ENCODE measurements around the gene NAA10. TPM values are rescaled to one million over a fixed set of nuclear protein-coding genes. Genes with fewer than 3 reads are reported as not detected.

NAA10 gene
- total and polyA plus RNA-seq, 7 experiments from 2014 or later = 37.6 to 79.7 (median 55.4) TPM

DNA sequence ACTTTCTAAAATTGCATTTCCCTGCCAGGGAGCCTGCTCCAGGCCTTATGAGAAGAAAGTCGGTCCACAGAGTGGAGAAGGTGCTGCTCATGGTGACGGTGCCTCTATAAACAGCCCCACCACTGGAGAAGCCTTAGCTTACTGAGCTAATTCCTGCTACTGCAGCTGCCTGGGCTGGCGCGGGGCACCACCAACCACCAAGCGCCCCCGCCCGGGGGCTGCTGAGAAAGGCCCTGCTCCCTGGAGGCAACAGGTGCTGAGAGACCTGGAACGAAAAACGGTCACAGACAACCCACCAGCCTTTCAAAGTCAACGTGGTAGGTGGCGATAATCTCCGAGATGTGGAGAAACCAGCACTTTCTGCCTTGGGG is 33.9 kb upstream of the NAA10 start:
- H3K4me3 Mint-ChIP-seq = peak overlapping the region; percentile 91 to 100 (median 100)
- H3K9me3 ChIP-seq (ENCODE audit: control insufficient read depth in 2 of 3, low read length in 3 of 3) = no peaks in the 10 kb centered on the region
- peaks cover 0 to 15% (median 0%) of the 10 kb centered on the region in 5 donors for H3K36me3 Mint-ChIP-seq
- ChIA-PET CTCF (interaction anchor here (1.3 to 4.7 kb wide), 3 partner anchors 20 to 44 kb away, joined by 3 to 27 read pairs (median 22); partner anchors contain the start of gene ARHGAP4), POLR2A (interaction anchor here (0.9 to 8.5 kb wide), 9 partner anchors 13 to 460 kb away, joined by 3 to 127 read pairs (median 5); partner anchors contain the start of genes ARHGAP4, ATP6AP1, IDH3G and IRAK1)
- H3K27ac ChIP-seq (ENCODE audit: low read depth, low read length) = peak overlapping the region; percentile 99
- peak overlapping the region; percentile 48 to 99 (median 96) for H3K27ac Mint-ChIP-seq
- ATAC-seq = no peak
- H3K27me3 ChIP-seq (ENCODE audit: control insufficient read depth in 2 of 2, insufficient read depth in 2 of 2, low read length in 2 of 2) = no peaks in the 10 kb centered on the region
- DNase-seq = peak in 6 of 9 donors; percentile 44 to 65 (median 51)
- no peaks in the 10 kb centered on the region for H3K27me3 Mint-ChIP-seq
- peaks cover 0 to 2% (median 0%) of the 10 kb centered on the region in 11 donors for H3K9me3 Mint-ChIP-seq
- peak overlapping the region; percentile 97 for H3K4me3 ChIP-seq (ENCODE audit: low read length)
- peaks cover 0 to 21% (median 0%) of the 10 kb centered on the region in 3 experiments for H3K36me3 ChIP-seq (ENCODE audit: control insufficient read depth in 2 of 3, insufficient read depth in 3 of 3, low read length in 3 of 3)
- intact Hi-C loops (cut with micrococcal nuclease) = loop anchor here in 1 of 2 donors (2.0 to 10.0 kb wide), 2 partner anchors 22 to 374 kb away; partner anchors contain the start of gene CCNQ
- peaks cover 13 to 42% (median 31%) of the 10 kb centered on the region in 7 donors for H3K4me1 Mint-ChIP-seq
- H3K4me1 ChIP-seq (ENCODE audit: control insufficient read depth in 2 of 2, insufficient read depth in 2 of 2, low read length in 2 of 2) = peaks cover 29 to 30% of the 10 kb centered on the region in 2 donors

DNA sequence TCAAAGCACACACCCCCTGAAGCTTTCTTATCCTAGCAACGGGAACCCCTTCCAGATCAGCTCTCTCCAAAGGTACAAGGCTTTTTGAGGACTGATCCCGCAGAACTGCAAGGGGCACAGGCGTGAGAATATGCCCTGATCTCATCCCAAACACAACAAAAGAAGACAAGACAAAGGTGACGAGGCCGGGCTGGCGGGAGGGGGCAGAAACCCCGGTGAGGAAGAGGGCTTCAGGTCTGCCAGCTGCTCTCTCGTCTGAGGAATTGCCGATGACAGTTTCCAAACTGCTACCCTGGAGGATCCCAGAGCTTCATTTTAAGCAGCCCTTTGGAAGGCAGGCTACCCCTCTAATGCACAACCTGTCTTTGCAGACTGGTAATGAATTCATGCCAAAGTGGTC is 33.4 kb upstream of the NAA10 start:
- DNase-seq (no peak), ATAC-seq (no peak)
- ChIA-PET CTCF (interaction anchor here (0.6 to 4.7 kb wide), 5 partner anchors 13 to 51 kb away, joined by 3 to 27 read pairs (median 10); partner anchors contain the start of gene ARHGAP4), POLR2A (interaction anchor here (0.6 to 8.5 kb wide), 11 partner anchors 13 to 444 kb away, joined by 3 to 127 read pairs (median 4); partner anchors contain the start of genes ARHGAP4, EMD, IDH3G and IRAK1)
- no peaks in the 10 kb centered on the region for H3K27me3 Mint-ChIP-seq
- peaks cover 0 to 2% (median 0%) of the 10 kb centered on the region in 11 donors for H3K9me3 Mint-ChIP-seq
- peaks cover 0 to 15% (median 3%) of the 10 kb centered on the region in 5 donors for H3K36me3 Mint-ChIP-seq
- H3K27ac ChIP-seq (ENCODE audit: low read depth, low read length) = peak overlapping the region; percentile 99
- peak overlapping the region; percentile 97 for H3K4me3 ChIP-seq (ENCODE audit: low read length)
- intact Hi-C loops (cut with micrococcal nuclease) = loop anchor here in 1 of 2 donors (2.0 to 10.0 kb wide), 2 partner anchors 21 to 373 kb away; partner anchors contain the start of gene CCNQ
- peak overlapping the region; percentile 91 to 100 (median 100) for H3K4me3 Mint-ChIP-seq
- peak overlapping the region in 8 of 9 donors; percentile 87 to 99 (median 96) for H3K27ac Mint-ChIP-seq
- peaks cover 24 to 26% of the 10 kb centered on the region in 2 donors for H3K4me1 ChIP-seq (ENCODE audit: control insufficient read depth in 2 of 2, insufficient read depth in 2 of 2, low read length in 2 of 2)
- H3K36me3 ChIP-seq (ENCODE audit: control insufficient read depth in 2 of 3, insufficient read depth in 3 of 3, low read length in 3 of 3) = peaks cover 0 to 26% (median 0%) of the 10 kb centered on the region in 3 experiments
- no peaks in the 10 kb centered on the region for H3K9me3 ChIP-seq (ENCODE audit: control insufficient read depth in 2 of 3, low read length in 3 of 3)
- H3K4me1 Mint-ChIP-seq = peaks cover 12 to 37% (median 29%) of the 10 kb centered on the region in 7 donors
- H3K27me3 ChIP-seq (ENCODE audit: control insufficient read depth in 2 of 2, insufficient read depth in 2 of 2, low read length in 2 of 2) = no peaks in the 10 kb centered on the region

DNA sequence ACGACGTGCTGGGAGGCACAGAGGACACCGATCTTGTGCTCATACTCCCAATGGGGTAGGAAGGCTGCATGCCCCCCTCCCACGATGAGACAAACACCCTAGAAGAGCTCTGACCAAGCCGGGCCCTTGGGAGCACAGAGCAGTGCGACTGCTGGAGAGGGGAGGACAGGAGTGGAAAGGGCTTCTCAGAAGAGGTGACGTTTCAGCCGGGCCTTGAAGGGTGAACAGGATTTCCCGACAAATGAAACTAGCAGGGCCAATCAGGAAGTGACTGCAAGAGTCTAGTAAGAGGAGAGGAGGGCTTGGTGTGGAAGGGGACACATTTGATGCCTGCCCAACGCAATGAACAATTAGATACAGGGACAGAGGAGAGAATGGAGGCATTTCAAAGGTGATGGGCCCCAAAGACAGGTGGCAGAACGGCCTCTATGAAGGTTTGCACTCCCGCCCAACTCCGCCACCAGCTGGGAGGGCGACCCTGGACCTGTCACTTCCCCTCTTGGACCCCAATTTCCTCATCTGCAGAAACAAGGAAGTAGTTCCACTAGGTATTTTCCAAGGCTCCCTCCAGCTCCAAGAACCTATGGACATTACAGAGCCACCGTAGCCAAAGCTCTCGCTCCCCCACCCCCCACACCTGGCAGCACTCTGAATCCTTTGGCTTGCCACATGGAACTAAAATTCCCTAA is 32.8 kb upstream of the NAA10 start:
- H3K4me3 ChIP-seq (ENCODE audit: low read length) = peak overlapping the region; percentile 97
- ChIA-PET CTCF (interaction anchor here (0.6 to 4.7 kb wide), 9 partner anchors 13 to 200 kb away, joined by 3 to 27 read pairs (median 4); partner anchors contain the start of gene ARHGAP4), POLR2A (interaction anchor here (0.6 to 8.5 kb wide), 17 partner anchors 10 to 522 kb away, joined by 3 to 127 read pairs (median 4); partner anchors contain the start of genes ARHGAP4, EMD, IDH3G and IRAK1)
- H3K4me1 ChIP-seq (ENCODE audit: control insufficient read depth in 2 of 2, insufficient read depth in 2 of 2, low read length in 2 of 2) = peaks cover 24 to 26% of the 10 kb centered on the region in 2 donors
- H3K27ac Mint-ChIP-seq = peak overlapping the region; percentile 86 to 99 (median 96)
- H3K4me1 Mint-ChIP-seq = peaks cover 8 to 33% (median 25%) of the 10 kb centered on the region in 7 donors
- H3K9me3 Mint-ChIP-seq = peaks cover 0 to 2% (median 0%) of the 10 kb centered on the region in 11 donors
- H3K27me3 ChIP-seq (ENCODE audit: control insufficient read depth in 2 of 2, insufficient read depth in 2 of 2, low read length in 2 of 2) = no peaks in the 10 kb centered on the region
- peaks cover 0 to 31% (median 0%) of the 10 kb centered on the region in 3 experiments for H3K36me3 ChIP-seq (ENCODE audit: control insufficient read depth in 2 of 3, insufficient read depth in 3 of 3, low read length in 3 of 3)
- no peaks in the 10 kb centered on the region for H3K27me3 Mint-ChIP-seq
- peaks cover 0 to 15% (median 3%) of the 10 kb centered on the region in 5 donors for H3K36me3 Mint-ChIP-seq
- H3K4me3 Mint-ChIP-seq = peak overlapping the region; percentile 91 to 100 (median 100)
- intact Hi-C loops (cut with micrococcal nuclease) = loop anchor here (1.0 to 10.0 kb wide), 4 partner anchors 15 to 373 kb away; partner anchors contain the start of gene CCNQ (in 1 of the 2)
- ATAC-seq (no peak), DNase-seq (peak in 5 of 9 donors; percentile 45 to 53 (median 45))
- peak overlapping the region; percentile 99 for H3K27ac ChIP-seq (ENCODE audit: low read depth, low read length)
- no peaks in the 10 kb centered on the region for H3K9me3 ChIP-seq (ENCODE audit: control insufficient read depth in 2 of 3, low read length in 3 of 3)

DNA sequence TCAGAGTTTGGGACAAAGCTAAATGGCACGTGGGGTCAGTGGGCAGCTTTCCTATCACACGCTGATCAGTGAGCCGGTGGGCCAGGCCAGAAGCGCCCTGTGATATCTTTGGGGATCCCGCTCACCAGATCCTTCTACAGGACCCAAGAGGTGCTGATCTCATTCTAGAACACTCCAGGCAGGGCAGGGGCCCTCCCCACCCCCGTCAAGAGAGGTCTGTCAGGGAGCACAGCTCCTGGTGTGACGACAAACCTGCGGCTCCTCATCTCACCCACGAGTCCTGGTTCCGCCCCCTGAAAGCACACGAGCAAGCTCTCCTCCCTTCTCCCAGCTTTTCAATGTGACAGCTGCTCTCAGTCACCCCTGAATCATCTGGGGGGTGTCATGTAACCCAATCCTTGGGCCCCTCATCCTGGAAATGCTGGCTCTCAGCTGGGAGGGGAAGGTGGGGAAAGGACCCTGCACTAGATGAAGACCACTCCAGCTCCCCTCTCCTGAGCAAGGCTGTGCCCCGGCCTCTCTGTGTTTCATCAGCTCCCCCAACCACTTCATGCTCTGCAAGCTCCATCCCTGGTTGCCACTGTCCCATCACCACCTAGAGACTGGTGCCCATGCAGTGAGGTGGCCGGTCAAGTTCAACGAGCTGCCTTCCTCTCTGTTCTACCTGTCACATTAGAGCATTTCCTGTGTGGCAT is 32.2 kb upstream of the NAA10 start:
- H3K4me1 Mint-ChIP-seq = peaks cover 8 to 33% (median 25%) of the 10 kb centered on the region in 7 donors
- H3K9me3 Mint-ChIP-seq = peaks cover 0 to 2% (median 0%) of the 10 kb centered on the region in 11 donors
- H3K27me3 ChIP-seq (ENCODE audit: control insufficient read depth in 2 of 2, insufficient read depth in 2 of 2, low read length in 2 of 2) = no peaks in the 10 kb centered on the region
- H3K4me3 ChIP-seq (ENCODE audit: low read length) = peak overlapping the region; percentile 97
- H3K36me3 Mint-ChIP-seq = peaks cover 0 to 15% (median 3%) of the 10 kb centered on the region in 5 donors
- intact Hi-C loops (cut with micrococcal nuclease) = loop anchor here (1.0 to 10.0 kb wide), 3 partner anchors 14 to 372 kb away; partner anchors contain the start of gene CCNQ (in 1 of the 2)
- H3K27ac Mint-ChIP-seq = peak overlapping the region; percentile 86 to 99 (median 96)
- H3K4me1 ChIP-seq (ENCODE audit: control insufficient read depth in 2 of 2, insufficient read depth in 2 of 2, low read length in 2 of 2) = peaks cover 24 to 26% of the 10 kb centered on the region in 2 donors
- H3K4me3 Mint-ChIP-seq = peak overlapping the region; percentile 91 to 100 (median 100)
- ChIA-PET POLR2A (interaction anchor here (0.6 to 8.5 kb wide), 11 partner anchors 9 to 523 kb away, joined by 3 to 127 read pairs (median 4); partner anchors contain the start of genes ARHGAP4, EMD, IDH3G and IRAK1), CTCF (interaction anchor here (0.5 to 4.7 kb wide), 10 partner anchors 14 to 359 kb away, joined by 3 to 27 read pairs (median 4); partner anchors contain the start of gene ARHGAP4)
- H3K9me3 ChIP-seq (ENCODE audit: control insufficient read depth in 2 of 3, low read length in 3 of 3) = no peaks in the 10 kb centered on the region
- peak overlapping the region; percentile 99 for H3K27ac ChIP-seq (ENCODE audit: low read depth, low read length)
- DNase-seq = peak in 1 of 9 donors; percentile 39
- H3K36me3 ChIP-seq (ENCODE audit: control insufficient read depth in 2 of 3, insufficient read depth in 3 of 3, low read length in 3 of 3) = peaks cover 0 to 38% (median 0%) of the 10 kb centered on the region in 3 experiments
- H3K27me3 Mint-ChIP-seq = no peaks in the 10 kb centered on the region
- ATAC-seq = no peak

DNA sequence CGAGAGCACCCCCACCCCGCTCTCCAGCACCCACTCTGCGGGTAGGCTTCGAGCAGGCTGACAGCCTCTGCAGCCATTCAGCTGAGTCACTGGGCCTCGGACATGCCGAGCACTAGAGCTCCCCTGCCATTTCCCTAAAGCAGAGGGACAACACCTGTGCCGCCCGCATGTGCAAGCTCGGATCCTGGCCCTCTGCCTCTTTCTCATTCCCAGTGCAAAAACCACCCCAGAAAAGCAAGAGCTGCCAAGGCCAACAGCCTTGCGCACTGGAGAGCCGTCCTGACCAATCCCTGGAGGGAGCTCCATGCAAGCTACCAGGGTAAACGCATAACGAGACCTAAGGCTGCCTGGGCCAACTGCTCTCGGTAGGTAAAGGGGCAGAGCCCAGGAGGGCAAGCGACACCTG is 31.4 kb upstream of the NAA10 start:
- intact Hi-C loops (cut with micrococcal nuclease) = loop anchor here (2.0 to 10.0 kb wide), 2 partner anchors 13 to 371 kb away; partner anchors contain the start of gene CCNQ (in 1 of the 2)
- peak overlapping the region; percentile 27 to 100 (median 96) for H3K4me3 Mint-ChIP-seq
- Histone ChIP-seq H3K36me3 (ENCODE audit: control insufficient read depth in 2 of 3, insufficient read depth in 3 of 3, low read length in 3 of 3) (peaks cover 0 to 41% (median 0%) of the 10 kb centered on the region in 3 experiments), H3K4me1 (ENCODE audit: control insufficient read depth in 2 of 2, insufficient read depth in 2 of 2, low read length in 2 of 2) (peaks cover 24 to 26% of the 10 kb centered on the region in 2 donors), H3K27me3 (ENCODE audit: control insufficient read depth in 2 of 2, insufficient read depth in 2 of 2, low read length in 2 of 2) (no peaks in the 10 kb centered on the region), H3K9me3 (ENCODE audit: control insufficient read depth in 2 of 3, low read length in 3 of 3) (no peaks in the 10 kb centered on the region), H3K27ac (ENCODE audit: low read depth, low read length) (peak overlapping the region; percentile 99), H3K4me3 (ENCODE audit: low read length) (peak overlapping the region; percentile 97)
- peak overlapping the region in 7 of 9 donors; percentile 30 to 99 (median 96) for H3K27ac Mint-ChIP-seq
- ATAC-seq (no peak), DNase-seq (no peak)
- H3K9me3 Mint-ChIP-seq = peaks cover 0 to 2% (median 0%) of the 10 kb centered on the region in 11 donors
- peaks cover 8 to 33% (median 25%) of the 10 kb centered on the region in 7 donors for H3K4me1 Mint-ChIP-seq
- no peaks in the 10 kb centered on the region for H3K27me3 Mint-ChIP-seq
- ChIA-PET POLR2A (interaction anchor here (1.5 to 8.5 kb wide), 4 partner anchors 9 to 40 kb away, joined by 4 to 127 read pairs (median 35); partner anchors contain the start of genes ARHGAP4 and RENBP), CTCF (interaction anchor here (0.5 to 4.7 kb wide), 8 partner anchors 15 to 358 kb away, joined by 3 to 27 read pairs (median 5); partner anchors contain the start of gene ARHGAP4)
- H3K36me3 Mint-ChIP-seq = peaks cover 0 to 22% (median 0%) of the 10 kb centered on the region in 5 donors

Measured in naive thymus-derived CD4-positive, alpha-beta T cell (primary cell).